CD1c-positive myeloid dendritic cell (primary cell): Measurements from ENCODE around the gene DNASE1.

Source experiments
- DNase-seq: peaks from one replicate; pipeline ENCODE4 v3.0.0-alpha.2; 2016; ENCODE audit errors: extremely low spot score

Gene DNASE1

DNA sequence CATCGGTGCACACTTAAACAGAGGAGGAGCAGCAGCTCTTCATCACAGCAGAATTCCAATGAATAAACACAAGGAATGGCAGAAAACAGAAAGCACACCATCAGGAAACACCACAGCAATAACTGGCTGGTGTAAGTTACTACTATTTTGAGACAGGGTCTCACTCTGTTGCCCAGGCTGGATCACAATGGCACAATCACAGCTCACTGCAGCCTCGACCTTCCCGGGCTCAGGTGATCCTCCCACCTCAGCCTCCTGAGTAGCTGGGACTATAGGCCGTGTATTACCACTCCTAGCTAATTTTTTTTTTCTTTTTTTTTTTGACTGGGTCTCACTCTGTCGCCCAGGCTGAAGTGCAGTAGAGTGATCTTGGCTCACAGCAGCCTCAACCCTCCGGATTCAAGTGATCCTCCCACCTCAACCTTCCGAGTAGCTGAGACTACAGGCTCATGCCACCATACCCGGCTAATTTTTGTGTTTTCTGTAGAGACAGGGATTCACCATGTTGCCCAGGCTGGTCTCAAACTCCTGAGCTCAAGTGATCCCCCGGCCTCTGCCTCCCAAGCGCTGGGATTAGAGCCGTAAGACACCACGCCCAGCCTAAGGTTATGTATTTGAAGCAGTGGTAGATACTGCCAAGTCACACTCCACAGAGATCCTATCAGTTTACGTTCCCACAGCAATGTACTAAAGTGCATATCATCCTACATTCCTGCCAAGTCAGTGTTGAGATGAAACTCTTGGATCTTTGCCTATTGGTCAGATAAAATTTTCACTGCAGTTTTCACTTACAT is 42.1 kb downstream of the DNASE1 start:
- no peak for DNase-seq

DNA sequence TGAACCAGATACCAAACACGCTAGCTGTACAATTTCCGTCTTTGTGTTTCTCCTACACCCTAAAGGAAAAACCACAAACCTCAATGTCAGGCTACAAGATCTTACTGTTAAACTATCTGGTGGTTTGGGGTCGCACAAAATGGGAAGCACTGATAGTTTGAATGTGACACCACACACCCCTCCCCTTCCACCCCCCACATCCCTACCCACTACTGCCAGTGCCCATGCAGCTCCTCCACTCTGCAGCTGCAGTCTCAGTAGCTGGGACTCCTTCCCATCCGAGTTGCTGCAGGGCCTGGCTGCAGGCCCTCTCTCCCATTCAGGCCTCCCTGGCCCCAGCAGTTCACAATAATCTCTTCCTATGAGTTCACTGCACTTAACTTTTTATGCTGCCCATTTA is 44.5 kb downstream of the DNASE1 start:
- DNase-seq, result no peak

GRCh38 chr16:3701531-3701930 is 47.0 kb downstream of the DNASE1 start:
- no peak for DNase-seq

DNA sequence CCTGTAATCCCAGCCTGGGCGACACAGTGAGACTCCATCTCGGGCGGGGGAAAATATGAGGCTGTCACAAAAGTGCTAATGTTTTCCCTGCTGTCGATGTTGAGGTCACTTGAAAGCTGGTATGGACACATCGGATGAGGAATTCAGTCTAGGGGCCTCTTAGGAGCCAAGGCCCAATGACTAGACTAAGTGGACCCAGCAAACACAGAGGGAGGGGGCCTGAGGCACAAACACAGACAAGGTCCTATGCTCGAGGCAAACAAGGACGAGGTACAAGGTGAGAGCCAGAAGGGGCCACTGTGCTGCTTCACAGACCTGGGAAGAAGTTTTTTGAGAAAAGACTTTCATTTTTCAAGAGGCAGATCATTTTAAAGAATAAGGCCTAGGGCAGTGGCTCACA is 47.6 kb downstream of the DNASE1 start:
- DNase-seq, result no peak

DNA sequence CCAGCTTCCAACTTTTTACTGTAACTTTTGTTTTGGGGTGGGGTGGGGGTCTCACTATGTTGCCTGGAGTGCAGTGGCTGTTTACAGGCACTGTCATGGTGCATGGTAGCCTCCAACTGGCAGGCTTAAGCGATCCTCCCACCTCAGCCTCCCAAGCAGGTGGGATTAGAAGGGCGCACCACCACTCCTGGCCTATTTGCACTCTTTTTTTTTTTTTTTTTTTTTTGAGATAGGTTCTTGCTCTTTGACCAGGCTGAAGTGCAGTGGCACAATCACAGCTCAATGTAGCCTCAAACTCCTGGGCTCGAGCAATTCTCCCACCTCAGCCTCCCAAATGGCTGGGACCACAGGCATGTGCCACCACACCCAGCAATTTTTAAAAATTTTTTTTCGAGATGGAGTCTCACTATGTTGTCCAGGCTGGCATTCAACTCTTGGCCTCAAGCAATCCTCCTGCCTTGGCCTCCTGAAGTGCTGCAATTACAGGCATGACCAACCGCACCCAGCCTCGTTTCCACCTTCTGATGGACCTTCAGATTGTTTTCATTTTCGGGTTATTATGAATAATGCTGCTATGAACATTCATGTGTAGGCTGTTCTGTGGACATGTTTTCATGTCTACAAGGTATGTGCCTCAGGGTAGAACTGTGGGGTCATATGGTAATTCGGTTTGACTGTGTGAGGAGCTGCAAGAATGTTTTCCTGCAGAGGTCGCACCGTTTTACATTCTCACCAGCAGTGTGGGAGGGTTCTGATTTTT is 51.9 kb downstream of the DNASE1 start:
- no peak for DNase-seq
